ENCODE data around the gene TRPM8.

The TRPM8 gene

DNA sequence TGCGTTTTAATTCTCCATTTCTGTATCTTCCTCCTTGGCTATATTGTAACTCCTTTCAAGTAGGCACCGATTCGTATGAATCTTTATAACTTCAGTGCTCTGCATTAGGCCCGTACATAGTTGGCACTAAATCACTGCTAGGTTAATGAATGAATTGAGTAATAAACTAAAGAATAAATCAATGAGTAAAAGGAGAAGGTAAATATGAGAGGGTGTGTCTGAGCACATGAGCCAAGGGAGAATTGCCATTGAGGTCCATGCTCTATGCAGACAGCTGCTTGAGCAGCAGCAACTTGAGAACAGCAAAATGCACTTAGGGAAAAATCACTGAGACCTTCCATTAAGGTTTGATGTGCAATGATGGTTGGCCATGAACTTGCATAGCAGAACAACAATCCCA lies 11.2 kb upstream of the TRPM8 start:
- TF ChIP-seq, protein P1, sequence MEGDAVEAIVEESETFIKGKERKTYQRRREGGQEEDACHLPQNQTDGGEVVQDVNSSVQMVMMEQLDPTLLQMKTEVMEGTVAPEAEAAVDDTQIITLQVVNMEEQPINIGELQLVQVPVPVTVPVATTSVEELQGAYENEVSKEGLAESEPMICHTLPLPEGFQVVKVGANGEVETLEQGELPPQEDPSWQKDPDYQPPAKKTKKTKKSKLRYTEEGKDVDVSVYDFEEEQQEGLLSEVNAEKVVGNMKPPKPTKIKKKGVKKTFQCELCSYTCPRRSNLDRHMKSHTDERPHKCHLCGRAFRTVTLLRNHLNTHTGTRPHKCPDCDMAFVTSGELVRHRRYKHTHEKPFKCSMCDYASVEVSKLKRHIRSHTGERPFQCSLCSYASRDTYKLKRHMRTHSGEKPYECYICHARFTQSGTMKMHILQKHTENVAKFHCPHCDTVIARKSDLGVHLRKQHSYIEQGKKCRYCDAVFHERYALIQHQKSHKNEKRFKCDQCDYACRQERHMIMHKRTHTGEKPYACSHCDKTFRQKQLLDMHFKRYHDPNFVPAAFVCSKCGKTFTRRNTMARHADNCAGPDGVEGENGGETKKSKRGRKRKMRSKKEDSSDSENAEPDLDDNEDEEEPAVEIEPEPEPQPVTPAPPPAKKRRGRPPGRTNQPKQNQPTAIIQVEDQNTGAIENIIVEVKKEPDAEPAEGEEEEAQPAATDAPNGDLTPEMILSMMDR (conservative IDR thresholded peaks at IDR 0.05): no peak

DNA sequence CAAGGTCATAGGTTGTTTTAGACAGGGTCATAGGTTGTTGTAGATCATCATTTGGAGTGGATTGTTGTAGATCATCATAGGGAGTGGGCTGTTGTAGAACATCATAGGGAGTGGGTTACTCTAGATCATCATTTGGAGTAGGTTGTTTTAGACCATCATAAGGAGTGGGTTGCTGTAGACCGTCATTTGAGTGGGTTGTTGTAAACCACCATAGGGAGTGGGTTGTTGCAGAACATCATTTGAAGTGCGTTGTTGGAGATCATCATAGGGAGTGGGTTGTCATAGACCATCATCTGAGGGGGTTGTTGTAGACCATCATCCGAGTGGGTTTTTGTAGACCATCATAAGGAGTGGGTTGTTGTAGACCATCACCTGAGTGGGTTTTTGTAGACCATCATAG lies 9.5 kb upstream of the TRPM8 start:
- no peak overlapping the region for H3K27ac ChIP-seq
- TF ChIP-seq, protein P1 (conservative IDR thresholded peaks at IDR 0.05): no peak

More for the DNA sequence above, 11.2 kb upstream of the TRPM8 start:
- H3K27ac ChIP-seq: no peak overlapping the region

DNA sequence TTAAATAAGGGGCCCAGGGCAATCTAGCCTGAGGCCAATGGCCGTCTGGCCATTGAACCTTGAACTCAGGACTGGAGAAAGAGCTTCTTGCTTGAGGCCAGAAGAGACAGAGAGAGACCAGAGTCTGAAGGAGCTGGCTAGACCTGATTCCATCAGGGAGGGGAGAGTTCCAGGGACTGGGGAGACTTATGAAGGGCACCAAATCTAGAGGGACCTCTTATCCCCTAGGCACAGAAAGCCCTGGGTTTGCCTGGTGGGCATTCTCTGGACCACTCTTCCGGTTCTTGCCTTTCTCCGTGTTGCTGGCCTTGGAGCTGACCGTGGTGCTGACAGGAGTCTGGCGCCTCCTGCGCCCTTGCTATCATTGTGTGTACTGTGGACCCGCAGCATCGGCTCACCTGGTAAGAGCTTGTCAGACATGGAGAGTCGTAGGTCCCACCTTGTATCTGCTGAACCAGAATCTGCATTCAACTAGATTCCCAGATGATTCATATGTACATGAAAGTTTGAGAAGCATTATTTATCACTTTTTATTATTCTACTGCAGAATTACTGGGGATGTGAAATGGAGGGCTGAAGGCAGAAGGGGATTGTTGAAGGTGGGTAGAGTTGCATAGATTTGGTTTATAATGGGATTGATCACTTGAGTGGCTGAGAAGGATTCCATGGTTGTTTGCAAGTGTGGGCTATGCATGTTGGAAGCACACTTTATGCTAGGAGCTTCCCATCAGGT lies 4.3 kb upstream of the TRPM8 start:
- TF ChIP-seq, protein P1 (conservative IDR thresholded peaks at IDR 0.05): no peak

DNA sequence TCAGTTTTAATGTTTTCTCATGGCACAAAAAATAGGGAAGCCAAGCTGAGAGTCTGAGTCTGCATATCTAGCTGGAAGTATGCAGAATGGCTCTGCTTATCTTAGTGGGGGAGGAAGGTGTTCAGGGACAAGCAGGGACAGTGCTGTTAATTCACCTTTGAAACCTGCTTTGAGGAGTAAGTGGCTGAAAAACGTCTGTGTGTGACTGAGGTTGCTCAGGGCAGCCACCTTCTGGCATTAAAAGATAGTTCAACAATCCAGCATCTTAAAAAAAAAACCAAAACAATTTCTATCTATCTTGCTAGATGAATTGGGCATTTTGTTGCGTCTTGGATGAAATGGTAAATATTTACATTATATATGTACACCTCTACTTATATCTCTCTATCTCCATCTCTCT lies 2.0 kb upstream of the TRPM8 start:
- TF ChIP-seq, protein P1 (conservative IDR thresholded peaks at IDR 0.05): peak; percentile 83

More for the DNA sequence above, 4.3 kb upstream of the TRPM8 start:
- no peak overlapping the region for H3K27ac ChIP-seq

DNA sequence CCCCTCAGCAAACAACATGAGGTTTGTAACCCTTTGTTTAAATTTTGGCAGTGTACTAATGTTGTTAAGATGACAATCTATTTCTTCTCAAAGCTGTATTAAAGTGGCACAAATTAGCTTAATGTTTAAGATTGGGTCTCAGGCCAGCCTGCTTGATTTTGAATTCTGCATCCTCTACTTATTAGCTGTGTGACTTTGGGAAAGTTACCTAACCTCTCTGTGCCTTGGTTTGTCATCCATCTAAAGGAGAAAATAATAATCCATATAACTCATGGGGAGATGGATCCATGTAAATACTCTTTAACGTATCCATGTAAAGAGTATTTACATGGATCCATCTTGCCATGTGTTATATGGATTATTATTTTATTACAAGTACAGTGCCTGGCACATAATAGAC lies 2.1 kb downstream of the TRPM8 start:
- TF ChIP-seq, protein P1 (conservative IDR thresholded peaks at IDR 0.05): no peak
- peak overlapping the region; percentile 89 for H3K27ac ChIP-seq

More for the DNA sequence above, 2.0 kb upstream of the TRPM8 start:
- H3K27ac ChIP-seq: peak overlapping the region; percentile 24; the same call in 1 of the 2 replicates

DNA sequence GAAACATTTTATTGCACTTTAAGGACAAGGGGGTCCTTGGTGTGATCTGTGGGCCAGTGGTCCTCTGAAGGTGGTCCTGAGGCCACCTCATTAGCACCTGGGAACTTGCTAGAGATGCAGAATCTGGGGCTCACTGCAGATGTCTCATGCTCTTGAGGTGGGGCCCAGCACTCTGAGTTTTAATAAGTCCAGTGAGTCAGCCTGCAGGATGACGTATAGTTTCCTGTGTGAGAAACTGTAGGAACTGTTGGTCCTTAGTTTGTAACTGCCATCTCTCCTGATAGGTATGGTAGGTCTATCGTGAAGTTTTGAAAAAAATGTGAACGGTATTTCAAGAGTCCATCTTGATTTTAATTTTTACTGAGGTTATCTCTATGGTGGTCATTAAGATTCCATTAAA lies 2.8 kb downstream of the TRPM8 start:
- TF ChIP-seq, protein P1 (conservative IDR thresholded peaks at IDR 0.05): no peak
- peak overlapping the region; percentile 89 for H3K27ac ChIP-seq

DNA sequence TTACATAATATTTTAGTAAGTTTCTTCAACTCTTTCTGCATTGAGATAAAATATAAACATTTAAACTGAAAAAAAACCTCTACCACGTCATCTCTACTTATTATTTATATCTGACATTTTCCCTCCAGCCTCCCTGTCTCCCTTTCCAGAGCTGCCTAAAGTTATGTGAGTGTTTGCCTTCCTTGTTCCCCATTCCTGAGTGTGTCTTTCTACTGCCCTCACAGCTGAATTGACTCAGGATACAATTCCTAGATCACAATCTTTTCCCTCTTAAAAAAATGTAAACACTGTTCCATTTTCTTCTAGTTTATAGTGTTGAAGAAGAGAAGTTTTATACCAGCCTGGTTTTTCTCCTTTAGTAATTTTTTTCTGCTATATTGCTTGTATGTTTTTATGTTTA lies 5.3 kb downstream of the TRPM8 start:
- TF ChIP-seq, protein P1 (conservative IDR thresholded peaks at IDR 0.05): no peak
- peak overlapping the region; percentile 89 for H3K27ac ChIP-seq
